Fibroblast of gingiva (primary cell): ENCODE measurements around the gene FAM161B.
"Not testable (repeated sequence)": the region's sequence is repeated elsewhere in the genome, so short reads cannot be mapped to it uniquely, and the experiment has no call there.

ENCODE experiments used
- DNase-seq: peaks from one replicate; pipeline ENCODE4 v3.0.0-alpha.2; 2011; ENCODE audit warnings: low read depth

The FAM161B gene

DNA sequence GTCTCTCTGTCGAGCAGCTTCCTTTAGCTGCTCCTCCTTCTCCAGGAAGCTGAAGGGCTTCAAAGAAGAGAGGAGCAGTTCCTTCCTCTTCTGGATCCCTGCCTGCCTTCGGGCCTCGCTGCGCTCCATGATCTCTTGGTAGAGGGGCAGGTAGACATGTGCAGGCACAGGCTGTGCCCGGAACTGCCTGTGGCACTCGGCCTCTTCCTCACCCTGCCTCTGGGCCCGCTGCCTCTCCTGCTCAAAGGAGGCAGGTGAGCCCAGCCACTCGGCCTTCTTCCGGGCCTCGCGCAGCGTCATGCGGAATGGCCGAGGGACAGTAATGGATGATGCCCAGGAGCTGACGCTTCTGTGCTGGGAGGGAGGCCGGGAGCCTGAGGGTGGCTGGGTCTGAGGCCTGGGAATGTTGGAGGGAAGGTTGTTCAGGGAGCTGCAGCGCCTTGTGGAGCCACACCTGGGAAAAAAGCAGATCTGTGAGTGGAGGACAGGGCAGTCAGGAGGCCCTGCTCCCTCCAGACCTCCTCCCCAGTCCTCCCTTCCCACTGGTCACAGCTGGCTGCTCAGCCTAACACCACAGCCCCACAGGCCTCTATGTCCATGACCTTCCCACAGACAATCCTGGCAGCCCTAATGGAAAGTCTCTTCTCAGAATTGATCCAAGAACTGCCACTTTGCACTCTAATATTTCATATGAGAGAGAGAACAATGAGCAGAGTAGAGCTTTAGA, 5.3 kb downstream of the FAM161B start:
- DNase-seq = no peak

GRCh38 chr14:73943083-73943482, 6.8 kb downstream of the FAM161B start:
- DNase-seq = peak; percentile 70

DNA sequence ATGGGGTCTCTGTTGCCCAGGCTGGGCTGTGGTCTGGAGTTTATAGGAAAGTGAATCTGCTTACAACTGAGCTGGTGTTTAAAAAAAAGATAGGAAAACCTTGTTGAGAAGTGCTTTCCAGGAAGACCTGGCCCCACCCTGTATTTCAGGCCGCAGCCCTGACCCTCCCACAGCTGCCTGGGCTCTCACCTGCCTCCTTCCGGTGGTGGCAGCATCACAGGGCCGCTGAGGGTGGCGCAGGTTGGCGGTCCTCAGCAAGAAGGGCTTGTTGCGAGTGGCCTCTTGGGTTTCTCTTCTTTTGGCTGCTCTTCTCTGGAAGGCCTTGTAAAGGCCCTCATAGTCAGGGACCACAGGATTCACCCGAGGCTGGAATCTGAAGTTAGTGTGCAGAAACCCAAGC, 7.7 kb downstream of the FAM161B start:
- DNase-seq = no peak

DNA sequence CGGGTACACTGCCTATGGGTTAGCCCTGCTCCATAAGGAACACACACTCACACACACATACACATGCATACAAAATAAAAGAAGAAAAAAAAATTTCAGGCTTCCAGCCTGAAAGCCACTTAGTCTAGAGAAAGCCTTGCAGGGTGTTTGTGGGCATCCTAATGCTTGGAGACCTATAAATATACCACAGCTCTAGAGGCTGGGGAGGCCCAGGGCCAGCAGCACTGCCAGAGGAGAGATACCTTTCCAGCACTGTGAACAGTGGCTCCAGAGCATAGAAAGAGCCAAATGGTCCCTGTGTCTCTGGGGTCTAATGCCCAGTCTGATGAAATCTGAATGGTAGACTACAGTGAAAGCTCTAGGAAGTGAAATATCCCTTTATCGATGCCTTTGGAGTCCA, 12.9 kb downstream of the FAM161B start:
- DNase-seq = no peak

GRCh38 chr14:73936548-73936947, 13.3 kb downstream of the FAM161B start:
- no peak for DNase-seq

DNA sequence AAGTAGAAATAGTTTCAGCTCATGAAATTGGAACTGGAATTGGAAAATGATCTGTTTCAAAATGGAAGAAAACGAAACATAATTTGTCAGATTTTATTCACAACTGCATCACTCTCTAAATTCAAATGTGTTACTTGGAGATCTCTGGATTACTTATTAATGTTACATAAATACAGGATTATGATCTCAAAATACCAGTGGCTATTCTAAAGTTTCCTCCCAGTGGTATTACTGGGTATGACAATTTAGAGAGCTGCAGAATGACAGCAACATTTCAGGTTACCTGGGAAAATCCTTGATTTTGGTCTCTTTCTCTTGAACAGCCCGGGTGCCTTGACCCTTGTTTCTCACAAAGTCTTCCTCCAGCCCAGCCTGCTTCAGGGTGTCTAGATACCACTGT, 14.2 kb downstream of the FAM161B start:
- no peak for DNase-seq

DNA sequence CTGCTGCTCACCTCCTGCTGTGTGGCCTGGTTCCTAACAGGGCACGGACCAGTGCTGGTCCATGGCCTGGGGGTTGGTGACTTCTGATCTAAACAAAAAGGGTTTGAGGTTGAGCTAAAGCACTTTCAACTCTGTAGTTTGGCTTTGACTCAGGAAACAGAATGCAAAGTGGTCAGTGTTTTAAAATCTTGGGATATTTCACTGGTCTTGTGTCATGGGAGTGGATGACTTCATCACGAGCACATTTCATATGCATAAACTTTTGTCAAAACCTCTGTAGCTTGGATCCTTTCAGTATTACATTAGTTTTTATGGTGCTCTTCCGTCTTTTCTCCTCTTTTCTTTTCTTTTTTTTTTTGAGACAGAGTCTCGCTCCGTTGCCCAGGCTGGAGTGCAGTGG, 25.6 kb downstream of the FAM161B start:
- no peak for DNase-seq

DNA sequence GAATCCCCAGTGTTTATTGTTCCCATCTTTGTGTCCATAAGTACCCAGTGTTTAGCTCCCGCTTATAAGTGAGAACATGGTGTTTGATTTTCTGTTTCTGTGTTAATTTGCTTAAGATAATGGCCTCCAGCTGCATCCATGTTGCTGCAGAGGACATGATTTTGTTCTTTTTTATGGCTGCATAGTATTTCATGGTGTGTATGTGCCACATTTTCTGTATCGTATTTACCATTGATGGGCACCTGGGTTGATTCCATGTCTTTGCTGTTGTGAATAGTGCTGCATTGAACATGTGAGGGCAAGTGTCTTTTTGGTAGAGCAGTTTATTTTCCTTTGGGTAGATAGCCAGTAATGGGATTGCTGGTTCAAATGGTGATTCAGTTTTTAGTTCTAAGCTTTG, 30.4 kb downstream of the FAM161B start:
- DNase-seq = not testable (repeated sequence)

- DNase-seq = no peak
These were observed 33.6 kb downstream of the FAM161B start for GRCh38 chr14:73916324-73916723.

DNA sequence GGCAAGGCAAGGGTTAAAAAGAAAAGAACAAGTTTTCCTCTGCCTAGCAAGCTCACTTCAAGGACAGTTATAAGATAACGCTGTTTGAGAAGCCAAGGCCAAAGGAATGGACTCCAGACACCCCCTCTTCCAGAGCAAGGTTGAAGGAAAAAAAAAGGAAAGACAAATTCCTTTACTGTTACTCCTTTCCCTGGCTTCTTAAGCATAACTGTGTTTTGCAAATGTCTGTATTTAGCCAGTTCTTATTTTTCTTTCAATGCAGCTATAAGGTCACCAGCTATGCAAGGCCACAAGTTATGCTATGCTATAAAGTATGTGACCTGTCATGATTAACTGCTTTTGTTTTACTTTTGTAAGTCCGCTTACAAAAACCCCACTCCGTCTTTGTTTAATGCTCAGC, 36.6 kb downstream of the FAM161B start:
- DNase-seq = no peak

GRCh38 chr14:73909681-73910080, 40.2 kb downstream of the FAM161B start:
- no peak for DNase-seq

DNA sequence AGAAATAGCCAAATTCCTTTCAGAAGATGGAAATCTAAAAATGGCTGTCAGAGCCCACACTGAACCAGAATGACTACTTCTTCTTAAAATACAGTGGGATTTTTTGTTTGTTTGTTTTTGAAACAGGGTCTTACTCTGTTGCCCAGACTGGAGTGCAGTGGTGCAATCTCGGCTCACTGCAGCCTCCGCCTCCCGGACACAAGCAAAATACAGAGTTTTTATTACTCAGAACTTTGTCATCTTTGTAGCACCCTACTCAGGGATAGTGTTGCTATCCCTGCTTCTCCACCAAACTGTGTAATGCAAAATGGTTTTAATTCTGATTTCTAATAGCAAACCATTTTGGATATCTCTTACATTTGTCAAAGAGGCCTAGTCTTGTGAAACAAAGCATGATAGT, 46.9 kb downstream of the FAM161B start:
- DNase-seq = peak; percentile 79

- no peak for DNase-seq
These were observed 53.4 kb downstream of the FAM161B start for GRCh38 chr14:73896521-73896920.

DNA sequence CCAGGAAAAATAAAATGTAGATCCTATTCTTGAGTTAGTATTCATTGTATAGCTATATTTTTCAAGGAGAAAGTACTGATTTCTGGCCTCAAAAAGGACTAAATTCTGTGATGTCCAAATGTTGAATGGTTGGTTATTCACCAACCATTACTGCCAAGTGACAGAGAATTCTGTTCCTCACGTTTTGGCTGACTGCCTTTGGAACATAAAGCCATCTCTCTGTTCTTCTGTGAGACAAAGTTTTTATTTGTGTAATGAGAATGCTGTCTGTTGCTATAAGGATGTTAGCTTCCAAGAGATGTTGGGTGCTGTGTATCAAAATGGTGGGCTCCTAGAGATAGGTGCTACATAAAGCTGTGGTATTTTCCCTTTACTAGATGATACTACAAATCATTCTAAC, 54.0 kb downstream of the FAM161B start:
- DNase-seq = no peak

GRCh38 chr14:73894180-73894687, 55.7 kb downstream of the FAM161B start:
- DNase-seq = not testable (repeated sequence)

GRCh38 chr14:73889376-73889775, 60.5 kb downstream of the FAM161B start:
- DNase-seq = no peak

DNA sequence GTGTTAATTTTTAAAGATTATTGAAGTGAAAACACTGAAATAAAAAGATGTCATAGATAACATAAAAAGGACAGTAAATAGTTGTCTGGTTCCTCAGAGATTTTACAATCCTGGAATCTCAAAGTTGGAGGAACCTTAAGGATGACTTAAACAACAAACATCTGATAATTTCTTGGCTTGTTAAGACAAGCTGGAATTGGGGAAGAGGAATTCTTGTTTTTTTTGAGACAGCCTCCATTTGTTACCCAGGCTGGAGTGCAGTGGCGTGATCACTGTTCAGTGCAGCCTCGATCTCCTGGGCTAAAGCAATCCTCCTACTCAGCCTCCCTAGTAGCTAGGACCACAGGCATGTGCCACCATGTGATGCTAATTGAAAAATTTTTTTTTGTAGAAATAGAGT, 60.9 kb downstream of the FAM161B start:
- DNase-seq = no peak

DNA sequence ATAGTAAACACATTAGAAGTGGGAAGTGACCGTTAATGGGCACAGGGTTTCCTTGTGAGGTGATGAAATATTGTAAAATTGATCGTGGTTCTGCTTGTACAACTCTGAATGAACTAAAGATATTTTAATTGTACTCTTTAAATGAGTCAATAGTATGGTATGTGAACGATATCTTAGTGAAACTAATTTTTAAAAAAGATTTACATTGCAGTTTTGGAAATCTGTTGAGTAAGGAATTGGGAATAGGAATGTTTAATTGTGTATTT, 61.5 kb downstream of the FAM161B start:
- DNase-seq = peak; percentile 17

GRCh38 chr14:73887694-73888459, 62.0 kb downstream of the FAM161B start:
- DNase-seq = no peak

- DNase-seq = no peak
These were observed 62.6 kb downstream of the FAM161B start for GRCh38 chr14:73887318-73887616.

DNA sequence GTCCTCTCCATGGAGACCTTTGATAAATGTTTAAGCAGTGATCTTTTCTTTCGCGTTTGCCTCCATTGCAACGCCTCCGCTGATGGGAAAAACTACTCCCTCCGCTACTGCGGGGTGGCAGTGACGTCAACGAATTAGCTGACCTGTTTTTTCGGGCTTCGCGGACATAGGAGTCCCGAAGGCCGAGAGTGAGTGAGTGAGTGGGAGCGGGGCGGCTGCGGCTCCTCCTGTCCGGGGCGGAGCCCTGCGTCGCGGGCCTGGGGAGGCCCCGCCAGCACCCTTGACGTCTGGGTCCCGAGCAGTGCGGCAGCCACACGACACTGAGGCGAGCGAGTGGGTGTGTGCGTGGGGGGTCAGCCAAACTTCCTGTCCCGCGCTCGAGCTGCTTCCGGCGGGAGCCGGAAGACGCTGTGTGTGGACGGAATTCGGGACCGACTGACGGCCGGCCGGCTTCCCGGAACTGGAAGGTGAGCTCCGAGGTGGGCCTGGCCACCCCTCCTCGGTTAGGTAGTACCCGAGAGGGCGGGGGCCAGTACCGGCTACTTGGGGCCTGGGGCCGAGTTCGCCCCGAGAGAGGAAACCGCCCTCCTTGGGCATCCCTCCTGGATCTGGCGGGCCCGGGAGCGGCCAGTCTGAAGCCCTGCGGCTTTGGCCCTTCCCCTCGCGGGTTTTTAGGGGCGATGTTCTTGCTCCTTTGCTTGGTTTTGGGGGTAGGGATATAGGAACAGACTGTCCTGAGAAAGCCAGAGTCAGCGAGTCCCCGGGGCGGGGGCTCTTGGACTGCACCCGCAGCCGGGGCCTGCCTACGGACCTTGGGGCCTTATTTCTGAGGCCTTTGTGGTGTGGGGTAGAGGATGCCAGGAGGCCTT, 63.2 kb downstream of the FAM161B start, which contains the start of gene ZNF410:
ZNF410 (plus strand) TSS at position 411 of the 869 bp plus-strand sequence. CDS start 5,317 bp downstream, outside the sequence.
- DNase-seq = peak; percentile 99

- DNase-seq = no peak
These were observed 65.3 kb downstream of the FAM161B start for GRCh38 chr14:73884438-73885190.
